Mesendoderm (in vitro differentiated cells): Measurements from ENCODE around the gene ARHGEF11.

Experiments
- DNase-seq: peaks from one replicate; pipeline ENCODE4 v3.0.0; 2013
- H2AK5ac ChIP-seq: 2 replicates; pipeline ENCODE4 v1.6.1; 2013; ENCODE audit warnings: low read length, inconsistent platforms
- H2BK120ac ChIP-seq: 2 replicates; pipeline ENCODE4 v1.6.1; 2013; ENCODE audit warnings: low read depth, mild to moderate bottlenecking, low read length, moderate library complexity, mixed read lengths
- H2BK15ac ChIP-seq: replicated peaks from 2 replicates; pipeline ENCODE4 v1.6.1; 2013; ENCODE audit warnings: low read depth, mild to moderate bottlenecking, moderate library complexity
- H2BK5ac ChIP-seq: 2 replicates; pipeline ENCODE4 v1.6.1; 2013; ENCODE audit warnings: low read length, inconsistent platforms
- H3K18ac ChIP-seq: 2 replicates; pipeline ENCODE4 v1.6.1; 2013; ENCODE audit warnings: mild to moderate bottlenecking, low read length, mixed read lengths
- H3K23ac ChIP-seq: one replicate; pipeline ENCODE4 v1.6.1; 2013; ENCODE audit warnings: low read length
- H3K27ac ChIP-seq: 2 replicates; pipeline ENCODE4 v1.5.1; 2013; ENCODE audit warnings: low read depth, mild to moderate bottlenecking, inconsistent platforms, low read length, moderate library complexity
- H3K27me3 ChIP-seq: 2 replicates; pipeline ENCODE4 v1.6.1; 2013; ENCODE audit warnings: low read length, control low read depth, mild to moderate bottlenecking, inconsistent platforms; ENCODE audit not compliant: insufficient read depth, poor library complexity
- H3K36me3 ChIP-seq: 2 replicates; pipeline ENCODE4 v1.6.1; 2013; ENCODE audit warnings: low read length, inconsistent platforms; ENCODE audit not compliant: control insufficient read depth, insufficient read depth
- H3K4ac ChIP-seq: one replicate; pipeline ENCODE4 v1.6.1; 2013; ENCODE audit warnings: low read depth, mild to moderate bottlenecking, low read length, moderate library complexity
- H3K4me1 ChIP-seq: 2 replicates; pipeline ENCODE4 v1.6.1; 2013; ENCODE audit warnings: low read depth, low read length, inconsistent platforms; ENCODE audit not compliant: control insufficient read depth
- H3K4me2 ChIP-seq: 2 replicates; pipeline ENCODE4 v1.6.1; 2013; ENCODE audit warnings: low read length
- H3K4me3 ChIP-seq: 2 replicates; pipeline ENCODE4 v1.5.1; 2013; ENCODE audit warnings: mild to moderate bottlenecking, low read length
- H3K56ac ChIP-seq: one replicate; pipeline ENCODE4 v1.6.1; 2013; ENCODE audit warnings: low read length
- H3K79me1 ChIP-seq: 2 replicates; pipeline ENCODE4 v1.6.1; 2013; ENCODE audit warnings: low read length, inconsistent platforms
- H3K79me2 ChIP-seq: 2 replicates; pipeline ENCODE4 v1.6.1; 2013; ENCODE audit warnings: mild to moderate bottlenecking, low read length; ENCODE audit not compliant: control insufficient read depth, insufficient read depth
- H3K9ac ChIP-seq: 2 replicates; pipeline ENCODE4 v1.6.1; 2013; ENCODE audit warnings: low read length, inconsistent platforms
- H4K5ac ChIP-seq: one replicate; pipeline ENCODE4 v1.6.1; 2013; ENCODE audit warnings: low read length
- H4K8ac ChIP-seq: one replicate; pipeline ENCODE4 v1.6.1; 2013; ENCODE audit warnings: low read depth, mild to moderate bottlenecking, control low read depth, low read length, moderate library complexity
- WGBS: extraction: QIAGEN DNeasy Blood & Tissue Kit; methylation state at CpG from one replicate; pipeline ENCODE4 v1.1.7; 2013; ENCODE audit warnings: low lambda C conversion rate, missing lambda C conversion rate; ENCODE audit not compliant: insufficient coverage; ENCODE audit errors: extremely low coverage; 5-methylcytosine and 5-hydroxymethylcytosine counted together

ARHGEF11 gene

GRCh38 chr1:156998840-156999500 lies 46.6 kb downstream of the ARHGEF11 start:
- Histone ChIP-seq H3K4ac (no peak overlapping the region), H2AK5ac (no peak overlapping the region), H2BK15ac (no peak overlapping the region), H2BK5ac (no peak overlapping the region), H3K23ac (no peak overlapping the region), H3K4me3 (no peak overlapping the region), H3K9ac (no peak overlapping the region), H3K18ac (no peak overlapping the region), H3K79me1 (peaks cover 19% of the 10 kb centered on the region), H3K4me1 (peaks cover 4% of the 10 kb centered on the region), H3K56ac (no peak overlapping the region), H3K79me2 (peaks cover 4% of the 10 kb centered on the region), H3K36me3 (no peaks in the 10 kb centered on the region), H3K27ac (no peak overlapping the region), H3K4me2 (no peak overlapping the region), H2BK120ac (no peak overlapping the region), H4K8ac (no peak overlapping the region), H3K27me3 (no peaks in the 10 kb centered on the region), H4K5ac (no peak overlapping the region)
- DNase-seq = no peak
- no CpG with 5 or more reads among the region's 7 CpGs for WGBS

DNA sequence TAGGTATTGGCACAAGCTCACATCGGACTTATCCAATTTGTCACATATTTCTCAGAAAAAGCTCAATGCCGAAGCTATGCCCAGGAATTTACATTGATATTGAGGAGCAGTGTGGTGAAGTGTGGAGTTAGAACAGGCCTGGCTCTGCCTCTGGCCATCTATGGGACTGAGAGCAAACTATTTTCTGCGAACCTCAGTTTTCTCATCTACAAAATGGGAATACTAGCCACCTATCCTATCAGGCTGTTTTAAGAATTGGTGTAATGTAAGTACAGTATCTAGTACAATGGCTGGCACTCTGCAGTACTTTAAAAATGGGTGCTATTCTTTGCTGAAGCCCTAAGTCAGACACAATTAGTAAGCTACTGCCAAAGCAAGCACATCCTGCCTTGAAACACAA lies 47.2 kb downstream of the ARHGEF11 start:
- DNase-seq = no peak
- Histone ChIP-seq H3K4ac (no peak overlapping the region), H2AK5ac (no peak overlapping the region), H3K4me1 (peaks cover 4% of the 10 kb centered on the region), H2BK5ac (no peak overlapping the region), H3K4me3 (no peak overlapping the region), H4K5ac (no peak overlapping the region), H2BK120ac (no peak overlapping the region), H3K27ac (no peak overlapping the region), H2BK15ac (no peak overlapping the region), H3K36me3 (no peaks in the 10 kb centered on the region), H3K9ac (no peak overlapping the region), H3K4me2 (no peak overlapping the region), H3K27me3 (no peaks in the 10 kb centered on the region), H3K23ac (no peak overlapping the region), H3K18ac (no peak overlapping the region), H3K79me2 (peaks cover 1% of the 10 kb centered on the region), H4K8ac (no peak overlapping the region), H3K79me1 (peaks cover 17% of the 10 kb centered on the region), H3K56ac (no peak overlapping the region)
- no CpG with 5 or more reads among the region's 3 CpGs for WGBS

- no peak overlapping the region for H4K5ac ChIP-seq
- peaks cover 13% of the 10 kb centered on the region for H3K79me1 ChIP-seq
- H3K4me1 ChIP-seq = peaks cover 4% of the 10 kb centered on the region
- H2BK15ac ChIP-seq = no peak overlapping the region
- no peak overlapping the region for H3K4me2 ChIP-seq
- no CpG with 5 or more reads among the region's 5 CpGs for WGBS
- H2BK5ac ChIP-seq = no peak overlapping the region
- H4K8ac ChIP-seq = no peak overlapping the region
- DNase-seq = no peak
- H3K9ac ChIP-seq = no peak overlapping the region
- no peak overlapping the region for H3K4me3 ChIP-seq
- no peak overlapping the region for H3K56ac ChIP-seq
- no peak overlapping the region for H3K18ac ChIP-seq
- H3K23ac ChIP-seq = no peak overlapping the region
- no peak overlapping the region for H2BK120ac ChIP-seq
- no peaks in the 10 kb centered on the region for H3K27me3 ChIP-seq
- H3K4ac ChIP-seq = no peak overlapping the region
- H3K27ac ChIP-seq = no peak overlapping the region
- H2AK5ac ChIP-seq = no peak overlapping the region
- H3K79me2 ChIP-seq = peaks cover 1% of the 10 kb centered on the region
- no peaks in the 10 kb centered on the region for H3K36me3 ChIP-seq
Measured at GRCh38 chr1:156995412-156995811, 50.1 kb downstream of the ARHGEF11 start.

- no peak overlapping the region for H3K4ac ChIP-seq
- peaks cover 13% of the 10 kb centered on the region for H3K79me1 ChIP-seq
- no peak overlapping the region for H4K8ac ChIP-seq
- no peak overlapping the region for H2BK15ac ChIP-seq
- H2BK120ac ChIP-seq = no peak overlapping the region
- no peak overlapping the region for H3K4me2 ChIP-seq
- no peak overlapping the region for H4K5ac ChIP-seq
- H3K4me3 ChIP-seq = no peak overlapping the region
- H2AK5ac ChIP-seq = no peak overlapping the region
- WGBS = no CpG with 5 or more reads among the region's 2 CpGs
- H3K4me1 ChIP-seq = peaks cover 4% of the 10 kb centered on the region
- H3K27ac ChIP-seq = no peak overlapping the region
- H3K36me3 ChIP-seq = no peaks in the 10 kb centered on the region
- no peak overlapping the region for H3K18ac ChIP-seq
- H3K27me3 ChIP-seq = no peaks in the 10 kb centered on the region
- H3K23ac ChIP-seq = no peak overlapping the region
- no peak overlapping the region for H2BK5ac ChIP-seq
- peaks cover 1% of the 10 kb centered on the region for H3K79me2 ChIP-seq
- no peak for DNase-seq
- H3K56ac ChIP-seq = no peak overlapping the region
- H3K9ac ChIP-seq = no peak overlapping the region
Measured at GRCh38 chr1:156994277-156994676, 51.3 kb downstream of the ARHGEF11 start.

GRCh38 chr1:156993426-156994147 lies 52.0 kb downstream of the ARHGEF11 start:
- no CpG with 5 or more reads among the region's 6 CpGs for WGBS
- Histone ChIP-seq H3K23ac (no peak overlapping the region), H3K27ac (no peak overlapping the region), H3K79me1 (peaks cover 13% of the 10 kb centered on the region), H3K36me3 (no peaks in the 10 kb centered on the region), H3K27me3 (no peaks in the 10 kb centered on the region), H2BK15ac (no peak overlapping the region), H3K79me2 (peaks cover 1% of the 10 kb centered on the region), H3K56ac (no peak overlapping the region), H2BK5ac (no peak overlapping the region), H2BK120ac (no peak overlapping the region), H2AK5ac (no peak overlapping the region), H3K18ac (no peak overlapping the region), H4K8ac (no peak overlapping the region), H4K5ac (no peak overlapping the region), H3K4me3 (no peak overlapping the region), H3K4me1 (peaks cover 3% of the 10 kb centered on the region), H3K4ac (no peak overlapping the region), H3K9ac (no peak overlapping the region), H3K4me2 (no peak overlapping the region)
- no peak for DNase-seq
